AG10803 (cell line): ENCODE data around the gene PLXND1.

Source experiments
- DNase-seq: peaks from one replicate; pipeline ENCODE4 v3.0.0; 2010; ENCODE audit warnings: low read depth
- H3K4me3 ChIP-seq: 2 replicates; pipeline ENCODE4 v1.5.1; 2011; ENCODE audit warnings: mild to moderate bottlenecking, low read length, control low read depth
- CTCF ChIP-seq: conservative IDR thresholded peaks from 2 replicates; pipeline ENCODE4 v1.5.1; 2011; ENCODE audit warnings: mild to moderate bottlenecking, low read length, control low read depth, inconsistent platforms

Gene PLXND1

GRCh38 chr3:129535075-129535474 is 71.4 kb downstream of the PLXND1 start:
- H3K4me3 ChIP-seq = no peak overlapping the region
- no peak for DNase-seq
- no peak for TF ChIP-seq CTCF

GRCh38 chr3:129534428-129535027 is 71.9 kb downstream of the PLXND1 start:
- no peak for DNase-seq
- TF ChIP-seq CTCF = no peak

GRCh38 chr3:129533406-129533805 is 73.1 kb downstream of the PLXND1 start:
- H3K4me3 ChIP-seq = no peak overlapping the region
- no peak for DNase-seq

More at GRCh38 chr3:129534428-129535027, 71.9 kb downstream of the PLXND1 start:
- H3K4me3 ChIP-seq = no peak overlapping the region

GRCh38 chr3:129532261-129532660 is 74.2 kb downstream of the PLXND1 start:
- TF ChIP-seq CTCF = no peak
- H3K4me3 ChIP-seq = no peak overlapping the region
- DNase-seq = no peak

More at GRCh38 chr3:129533406-129533805, 73.1 kb downstream of the PLXND1 start:
- TF ChIP-seq CTCF = no peak

GRCh38 chr3:129531699-129532098 is 74.8 kb downstream of the PLXND1 start:
- no peak for DNase-seq
- no peak overlapping the region for H3K4me3 ChIP-seq
- no peak for TF ChIP-seq CTCF

GRCh38 chr3:129530821-129531220 is 75.7 kb downstream of the PLXND1 start:
- DNase-seq = no peak
- no peak for TF ChIP-seq CTCF
- no peak overlapping the region for H3K4me3 ChIP-seq

GRCh38 chr3:129530251-129530791 is 76.2 kb downstream of the PLXND1 start:
- H3K4me3 ChIP-seq = no peak overlapping the region
- peak; percentile 95 for DNase-seq
- TF ChIP-seq CTCF = no peak
